ENCODE data around the gene AK1. TPM values are rescaled to one million over a fixed set of nuclear protein-coding genes. Genes with fewer than 3 reads are reported as not detected.

The AK1 gene
- total and polyA plus RNA-seq, 2 of the 13 experiments (the other 11 are each of a cell fraction or from before 2014, with no cell fraction given): 19.1 to 32.8 TPM

GRCh38 chr9:127903557-127904475, 26.3 kb upstream of the AK1 start (continued):
- TF ChIP-seq TARDBP (CRISPR knock-in tag; IDR thresholded peaks at IDR 0.05) (peak; percentile 78), FIP1L1 (IDR thresholded peaks at IDR 0.05; ENCODE audit: borderline replicate concordance, insufficient read depth, low read depth, low read length) (no peak), HES4 (CRISPR knock-in tag; IDR thresholded peaks at IDR 0.05; ENCODE audit: borderline replicate concordance) (no peak), DR1 (CRISPR knock-in tag; IDR thresholded peaks at IDR 0.05) (no peak; the same call in 1 of the 2 replicates), SIN3B (IDR thresholded peaks at IDR 0.05; ENCODE audit: low read length) (no peak), KAT7 (CRISPR knock-in tag; IDR thresholded peaks at IDR 0.05; ENCODE audit: borderline replicate concordance) (0 out of 2 replicates have a peak, but pooled peaks have one; percentile 32), MLLT10 (CRISPR knock-in tag; IDR thresholded peaks at IDR 0.05) (no peak), TRIM24 (CRISPR knock-in tag; IDR thresholded peaks at IDR 0.05) (no peak), HMGXB4 (CRISPR knock-in tag; IDR thresholded peaks at IDR 0.05; ENCODE audit: borderline replicate concordance in 1 of 2, low read depth in 1 of 2) (peak in 1 of 2 experiments; percentile 81; a peak in 2 of 4 replicates), CBX2 (IDR thresholded peaks at IDR 0.05; ENCODE audit: low read depth, low read length) (no peak), CBX2 (CRISPR knock-in tag; IDR thresholded peaks at IDR 0.05; ENCODE audit: low read depth) (no peak), IKZF5 (CRISPR knock-in tag; IDR thresholded peaks at IDR 0.05) (peak; percentile 80), MBD4 (IDR thresholded peaks at IDR 0.05; ENCODE audit: borderline replicate concordance, low read length) (no peak), MXI1 (IDR thresholded peaks at IDR 0.05; ENCODE audit: borderline replicate concordance, low read depth, low read length) (peak; percentile 62; the same call in 1 of the 3 replicates), SIN3A (IDR thresholded peaks at IDR 0.05; ENCODE audit: borderline replicate concordance, low read depth, low read length) (no peak), ISX (CRISPR knock-in tag; conservative IDR thresholded peaks at IDR 0.05) (no peak), KDM5B (CRISPR knock-in tag; IDR thresholded peaks at IDR 0.05; ENCODE audit: borderline replicate concordance) (no peak; the same call in 1 of the 2 replicates), ATF7-NPFF (CRISPR knock-in tag; IDR thresholded peaks at IDR 0.05; ENCODE audit: low read depth) (no peak), JUNB (CRISPR knock-in tag; IDR thresholded peaks at IDR 0.05; ENCODE audit: borderline replicate concordance) (no peak), MXD3 (CRISPR knock-in tag; IDR thresholded peaks at IDR 0.05) (no peak), ZNF121 (CRISPR knock-in tag; IDR thresholded peaks at IDR 0.05) (no peak), MEIS2 (CRISPR knock-in tag; IDR thresholded peaks at IDR 0.05) (peak; percentile 93), GATAD1 (CRISPR knock-in tag; IDR thresholded peaks at IDR 0.05) (peak; percentile 69; the same call in 1 of the 2 replicates), REXO4 (CRISPR knock-in tag; IDR thresholded peaks at IDR 0.05; ENCODE audit: borderline replicate concordance) (no peak), ETV5 (CRISPR knock-in tag; IDR thresholded peaks at IDR 0.05; ENCODE audit: borderline replicate concordance) (peak; percentile 92), POLR2AphosphoS2 (IDR thresholded peaks at IDR 0.05; ENCODE audit: low read depth, low read length) (no peak), TSC22D2 (CRISPR knock-in tag; IDR thresholded peaks at IDR 0.05; ENCODE audit: borderline replicate concordance) (no peak; the same call in 1 of the 2 replicates)

All from HepG2 (cell line).